ENCODE data around the gene MORC4.

The MORC4 gene

DNA sequence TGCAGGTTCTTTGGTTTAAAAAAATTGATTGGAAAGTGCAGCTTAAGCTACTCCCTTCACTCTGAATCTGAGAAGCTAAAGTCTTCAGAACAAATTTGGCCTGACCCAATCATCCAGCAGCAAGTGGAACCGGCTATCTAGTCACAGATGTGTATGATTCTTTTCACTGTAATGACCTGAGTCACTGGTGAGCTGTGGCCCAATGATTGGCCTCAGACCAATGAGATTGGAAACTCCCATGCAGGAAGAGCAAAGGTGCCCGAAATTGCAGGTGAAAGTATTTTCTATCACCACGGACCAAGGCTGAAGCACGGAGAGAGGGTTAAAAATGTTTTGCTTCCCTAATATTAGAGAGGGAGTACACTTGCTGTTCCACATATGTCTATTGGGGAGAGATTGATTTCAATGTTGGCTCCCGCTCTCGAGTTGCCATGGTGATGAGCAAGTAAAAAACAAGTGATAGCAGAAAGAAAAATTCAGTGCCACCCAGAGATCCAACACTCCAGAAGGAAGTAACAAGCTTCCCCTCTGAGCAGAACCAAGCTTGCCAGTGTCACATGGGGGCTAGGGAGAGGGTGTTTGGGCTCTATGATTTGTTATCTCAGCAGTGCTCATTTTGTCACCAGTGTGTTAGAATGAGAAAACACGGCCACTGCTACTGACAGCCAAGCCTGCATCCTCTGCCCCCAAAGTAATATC lies 108.1 kb downstream of the MORC4 start:
- in situ Hi-C loops (cut with HindIII; ENCODE audit: low pct_ligation_motif_present, low pct_unique_long_range_greater_than_20kb, low sequenced_read_pairs): no loop called here
- DNase-seq: no peak

Data from ACHN (cell line).